Fibroblast of lung (primary cell): Measurements from ENCODE around the gene CFAP61. TPM values are rescaled to one million over a fixed set of nuclear protein-coding genes. Genes with fewer than 3 reads are reported as not detected.

Experiments
- DNase-seq, 2 donors: peaks; one replicate each; pipeline versions ENCODE4 v3.0.0 to v3.0.0-alpha.2; 2010; ENCODE audit warnings: low read depth in 2 of 2
- H2AFZ ChIP-seq: 2 replicates; pipeline ENCODE4 v1.5.1; 2012; ENCODE audit warnings: low read length, control low read depth, inconsistent platforms
- H3K27ac ChIP-seq: 2 replicates; pipeline ENCODE4 v1.5.1; 2011; ENCODE audit warnings: low read length, control low read depth; ENCODE audit not compliant: insufficient read depth
- H3K27me3 ChIP-seq: 2 replicates; pipeline ENCODE4 v1.5.1; 2011; ENCODE audit warnings: mild to moderate bottlenecking, low read length; ENCODE audit not compliant: control insufficient read depth, insufficient read depth
- H3K36me3 ChIP-seq: 2 replicates; pipeline ENCODE4 v1.5.1; 2011; ENCODE audit warnings: low read length; ENCODE audit not compliant: control insufficient read depth, insufficient read depth
- H3K4me1 ChIP-seq: 2 replicates; pipeline ENCODE4 v1.5.1; 2011; ENCODE audit warnings: low read length; ENCODE audit not compliant: control insufficient read depth, insufficient read depth; ENCODE audit errors: extremely low read depth
- H3K4me2 ChIP-seq: 2 replicates; pipeline ENCODE4 v1.5.1; 2011; ENCODE audit warnings: low read length, control low read depth; ENCODE audit not compliant: insufficient read depth; ENCODE audit errors: extremely low read depth
- H3K4me3 ChIP-seq, 4 experiments: fragments of 200-600 bp in 1 of 4; sonication (generic) in 1 of 4; replicated peaks in 1 of 4; 2 replicates each; pipeline ENCODE4 v1.5.1; 2011 to 2016; ENCODE audit warnings: low read length in 4 of 4, low read depth in 3 of 4, mild to moderate bottlenecking in 3 of 4, control low read depth in 2 of 4, inconsistent platforms in 1 of 4, mixed read lengths in 1 of 4; ENCODE audit not compliant: insufficient read depth in 1 of 4; ENCODE audit errors: control extremely low read depth in 1 of 4
- H3K79me2 ChIP-seq: 2 replicates; pipeline ENCODE4 v1.5.1; 2012; ENCODE audit warnings: mild to moderate bottlenecking, low read length, inconsistent platforms; ENCODE audit not compliant: control insufficient read depth, insufficient read depth
- H3K9ac ChIP-seq: 2 replicates; pipeline ENCODE4 v1.5.1; 2011; ENCODE audit warnings: mild to moderate bottlenecking, low read length, control low read depth; ENCODE audit not compliant: insufficient read depth
- H3K9me3 ChIP-seq: 2 replicates; pipeline ENCODE4 v1.5.1; 2012; ENCODE audit warnings: low read depth, low read length; ENCODE audit not compliant: control insufficient read depth, insufficient read depth
- H4K20me1 ChIP-seq: 2 replicates; pipeline ENCODE4 v1.5.1; 2011; ENCODE audit warnings: low read length; ENCODE audit not compliant: control insufficient read depth, insufficient read depth; ENCODE audit errors: extremely low read depth
- EZH2 ChIP-seq: IDR thresholded peaks from 2 replicates; pipeline ENCODE4 v1.5.1; 2012; ENCODE audit warnings: low read length, control low read depth, mild to moderate bottlenecking; ENCODE audit errors: missing control alignments
- polyA plus RNA-seq, 2 donors: library from polyadenylated mRNA; depleted of rRNA in 1 of 2; stranded (reverse) in 1 of 2; unstranded in 1 of 2; fragments of >200 nt; gene quantifications; 2 replicates each; pipeline ENCODE4 v1.2.1, GENCODE V29; 2011 to 2012; ENCODE audit warnings: missing spikeins in 1 of 2
- total RNA-seq: library from RNA; depleted of rRNA; stranded (reverse); fragments of >200 nt; gene quantifications from 2 replicates; pipeline ENCODE4 v1.2.1, GENCODE V29; 2014
- TF ChIP-seq, protein P1 (sequence below), 2 donors: IDR thresholded peaks in 1 of 2; conservative IDR thresholded peaks in 1 of 2; 1 replicate in 1 of 2; 2 replicates in 1 of 2; pipeline ENCODE4 v1.5.1; 2011 to 2012; ENCODE audit warnings: low read length in 2 of 2, control low read depth in 1 of 2, inconsistent platforms in 1 of 2, low read depth in 1 of 2, mild to moderate bottlenecking in 1 of 2

The CFAP61 gene
- total and polyA plus RNA-seq, 2 donors (not counting 1 experiment from before 2014, with no cell fraction given) = not detected

DNA sequence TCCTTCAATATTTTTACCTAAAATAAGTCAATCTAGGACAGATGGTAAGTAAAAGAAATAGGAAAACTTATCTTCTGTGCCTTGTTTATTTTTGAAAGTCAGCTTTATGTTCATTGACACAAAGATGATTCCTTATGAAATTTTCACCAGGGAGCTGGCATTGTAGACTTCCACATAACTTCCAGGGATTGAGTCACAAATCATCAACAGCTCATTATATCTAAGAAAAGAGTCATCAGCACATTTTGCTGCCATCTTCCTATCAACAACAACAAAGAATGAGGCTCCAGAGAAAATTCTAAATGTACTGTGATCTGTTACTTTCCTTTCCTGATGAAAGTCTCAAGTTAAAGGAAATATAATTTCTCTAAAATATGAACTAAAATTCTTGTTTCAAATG, 48.5 kb downstream of the CFAP61 start:
- TF ChIP-seq EZH2 = no peak
- TF ChIP-seq, protein P1, sequence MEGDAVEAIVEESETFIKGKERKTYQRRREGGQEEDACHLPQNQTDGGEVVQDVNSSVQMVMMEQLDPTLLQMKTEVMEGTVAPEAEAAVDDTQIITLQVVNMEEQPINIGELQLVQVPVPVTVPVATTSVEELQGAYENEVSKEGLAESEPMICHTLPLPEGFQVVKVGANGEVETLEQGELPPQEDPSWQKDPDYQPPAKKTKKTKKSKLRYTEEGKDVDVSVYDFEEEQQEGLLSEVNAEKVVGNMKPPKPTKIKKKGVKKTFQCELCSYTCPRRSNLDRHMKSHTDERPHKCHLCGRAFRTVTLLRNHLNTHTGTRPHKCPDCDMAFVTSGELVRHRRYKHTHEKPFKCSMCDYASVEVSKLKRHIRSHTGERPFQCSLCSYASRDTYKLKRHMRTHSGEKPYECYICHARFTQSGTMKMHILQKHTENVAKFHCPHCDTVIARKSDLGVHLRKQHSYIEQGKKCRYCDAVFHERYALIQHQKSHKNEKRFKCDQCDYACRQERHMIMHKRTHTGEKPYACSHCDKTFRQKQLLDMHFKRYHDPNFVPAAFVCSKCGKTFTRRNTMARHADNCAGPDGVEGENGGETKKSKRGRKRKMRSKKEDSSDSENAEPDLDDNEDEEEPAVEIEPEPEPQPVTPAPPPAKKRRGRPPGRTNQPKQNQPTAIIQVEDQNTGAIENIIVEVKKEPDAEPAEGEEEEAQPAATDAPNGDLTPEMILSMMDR (conservative IDR thresholded peaks at IDR 0.05 in 1 of 2, IDR thresholded peaks at IDR 0.05 in 1 of 2; ENCODE audit: low read depth in 1 of 2, low read length in 2 of 2) = no peak

DNA sequence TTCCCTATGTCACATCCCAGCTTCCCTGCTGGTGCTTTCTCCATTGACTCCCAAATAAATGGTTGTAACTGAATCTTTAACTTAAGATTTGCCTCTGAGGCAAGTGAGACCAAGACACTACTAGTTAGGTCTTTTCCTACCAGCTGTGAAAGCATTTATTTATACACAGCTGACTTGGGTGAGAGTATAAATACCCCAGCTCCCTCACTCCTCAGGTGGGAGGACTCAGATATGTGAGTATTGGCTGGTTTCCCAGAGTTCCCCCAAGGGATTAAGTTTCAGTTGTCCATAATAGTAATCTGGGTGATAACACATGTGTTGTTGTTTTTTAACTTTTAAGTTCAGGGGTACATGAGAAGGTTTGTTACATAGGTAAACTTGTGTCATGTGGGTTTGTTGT, 49.8 kb downstream of the CFAP61 start:
- H3K27ac ChIP-seq = no peak overlapping the region
- no peaks in the 10 kb centered on the region for H3K4me1 ChIP-seq
- no peak overlapping the region for H3K4me3 ChIP-seq
- H3K9ac ChIP-seq = no peak overlapping the region
- TF ChIP-seq, protein P1 (conservative IDR thresholded peaks at IDR 0.05 in 1 of 2, IDR thresholded peaks at IDR 0.05 in 1 of 2; ENCODE audit: low read depth in 1 of 2, low read length in 2 of 2) = no peak
- no peak for TF ChIP-seq EZH2
- H3K27me3 ChIP-seq = no peaks in the 10 kb centered on the region
- DNase-seq = no peak
- H3K4me2 ChIP-seq = no peak overlapping the region
- H3K36me3 ChIP-seq = no peaks in the 10 kb centered on the region
- no peaks in the 10 kb centered on the region for H3K79me2 ChIP-seq
- H4K20me1 ChIP-seq = no peaks in the 10 kb centered on the region
- H2AFZ ChIP-seq = no peak overlapping the region
- H3K9me3 ChIP-seq = no peaks in the 10 kb centered on the region

More for the DNA sequence above, 48.5 kb downstream of the CFAP61 start:
- no peaks in the 10 kb centered on the region for H3K36me3 ChIP-seq
- no peaks in the 10 kb centered on the region for H3K4me1 ChIP-seq
- no peak overlapping the region for H3K4me3 ChIP-seq
- H3K27ac ChIP-seq = no peak overlapping the region
- no peak for DNase-seq
- H3K9ac ChIP-seq = no peak overlapping the region
- no peaks in the 10 kb centered on the region for H3K79me2 ChIP-seq
- H3K4me2 ChIP-seq = no peak overlapping the region
- H3K9me3 ChIP-seq = no peaks in the 10 kb centered on the region
- no peaks in the 10 kb centered on the region for H3K27me3 ChIP-seq
- no peaks in the 10 kb centered on the region for H4K20me1 ChIP-seq
- H2AFZ ChIP-seq = no peak overlapping the region

DNA sequence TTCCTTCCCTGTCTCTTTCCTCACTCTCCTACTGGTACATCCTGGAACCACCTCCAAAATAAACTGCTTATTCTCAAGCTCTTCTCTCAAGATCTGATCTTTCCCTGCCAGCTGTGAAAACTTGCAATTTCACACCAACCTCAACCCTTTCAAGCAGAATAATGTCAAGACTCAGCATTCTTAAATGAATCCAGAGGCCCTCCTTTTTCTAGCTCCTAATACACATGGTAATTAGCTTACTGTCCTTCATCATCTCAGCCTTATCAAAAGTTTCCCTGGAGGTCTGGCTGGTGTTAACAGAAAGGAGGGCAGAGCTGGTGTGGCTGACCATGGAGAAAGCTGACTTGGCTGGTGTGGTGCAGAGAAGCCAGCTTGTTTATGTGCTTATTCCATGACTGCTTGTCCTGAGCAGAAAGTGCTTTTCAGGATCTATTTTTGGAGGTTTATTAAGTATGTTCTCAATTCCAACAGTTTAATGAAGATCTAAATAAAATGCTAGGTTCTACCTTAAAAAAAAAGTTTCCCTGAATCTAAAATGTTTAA, 50.5 kb downstream of the CFAP61 start:
- H3K9me3 ChIP-seq = no peaks in the 10 kb centered on the region
- H4K20me1 ChIP-seq = no peaks in the 10 kb centered on the region
- no peaks in the 10 kb centered on the region for H3K79me2 ChIP-seq
- no peak overlapping the region for H3K9ac ChIP-seq
- no peak for DNase-seq
- no peak overlapping the region for H2AFZ ChIP-seq
- no peak overlapping the region for H3K4me2 ChIP-seq
- no peak for TF ChIP-seq EZH2
- TF ChIP-seq, protein P1 (conservative IDR thresholded peaks at IDR 0.05 in 1 of 2, IDR thresholded peaks at IDR 0.05 in 1 of 2; ENCODE audit: low read depth in 1 of 2, low read length in 2 of 2) = no peak
- H3K36me3 ChIP-seq = no peaks in the 10 kb centered on the region
- H3K27ac ChIP-seq = no peak overlapping the region
- H3K4me3 ChIP-seq = no peak overlapping the region
- H3K4me1 ChIP-seq = no peaks in the 10 kb centered on the region
- no peaks in the 10 kb centered on the region for H3K27me3 ChIP-seq
